ENCODE measurements around the gene ZNF195.
"Not testable (repeated sequence)": the region's sequence is repeated elsewhere in the genome, so short reads cannot be mapped to it uniquely, and the experiment has no call there.

Gene ZNF195

GRCh38 chr11:3404076-3404925, 25.4 kb upstream of the ZNF195 start:
- not testable (repeated sequence) for DNase-seq (ENCODE audit: insufficient read length, low spot score); FAIRE-seq

GRCh38 chr11:3402861-3403250, 23.9 kb upstream of the ZNF195 start:
- not testable (repeated sequence) for FAIRE-seq; DNase-seq (ENCODE audit: insufficient read length, low spot score)

GRCh38 chr11:3402181-3402860, 23.4 kb upstream of the ZNF195 start:
- not testable (repeated sequence) for FAIRE-seq

GRCh38 chr11:3401052-3401451, 22.1 kb upstream of the ZNF195 start:
- not testable (repeated sequence) for FAIRE-seq; DNase-seq (ENCODE audit: insufficient read length, low spot score)

More at GRCh38 chr11:3402181-3402860, 23.4 kb upstream of the ZNF195 start:
- DNase-seq (ENCODE audit: insufficient read length, low spot score), result not testable (repeated sequence)

- not testable (repeated sequence) for FAIRE-seq
Measured at GRCh38 chr11:3398509-3398908, 19.6 kb upstream of the ZNF195 start.

GRCh38 chr11:3398106-3398505, 19.2 kb upstream of the ZNF195 start:
- not testable (repeated sequence) for DNase-seq (ENCODE audit: insufficient read length, low spot score); FAIRE-seq

More at GRCh38 chr11:3398509-3398908, 19.6 kb upstream of the ZNF195 start:
- DNase-seq (ENCODE audit: insufficient read length, low spot score), result not testable (repeated sequence)

GRCh38 chr11:3397210-3397609, 18.3 kb upstream of the ZNF195 start:
- FAIRE-seq; DNase-seq (ENCODE audit: insufficient read length, low spot score): not testable (repeated sequence)

GRCh38 chr11:3395468-3395867, 16.5 kb upstream of the ZNF195 start:
- DNase-seq (ENCODE audit: insufficient read length, low spot score); FAIRE-seq: not testable (repeated sequence)

GRCh38 chr11:3394956-3395355, 16.0 kb upstream of the ZNF195 start:
- DNase-seq (ENCODE audit: insufficient read length, low spot score); FAIRE-seq: not testable (repeated sequence)

- not testable (repeated sequence) for DNase-seq (ENCODE audit: insufficient read length, low spot score); FAIRE-seq
Measured at GRCh38 chr11:3393450-3393849, 14.5 kb upstream of the ZNF195 start.

- FAIRE-seq (no peak), DNase-seq (ENCODE audit: insufficient read length, low spot score) (no peak)
- no peak for TF ChIP-seq POLR2A (IDR thresholded peaks at IDR 0.05; ENCODE audit: low read depth, low read length)
Measured at GRCh38 chr11:3382613-3383285, 3.8 kb upstream of the ZNF195 start.

GRCh38 chr11:3381794-3382193, 2.8 kb upstream of the ZNF195 start:
- DNase-seq (ENCODE audit: insufficient read length, low spot score), result no peak
- no peak for TF ChIP-seq POLR2A (IDR thresholded peaks at IDR 0.05; ENCODE audit: low read depth, low read length)
- no peak for FAIRE-seq

- no peak for FAIRE-seq
- no peak for TF ChIP-seq POLR2A (IDR thresholded peaks at IDR 0.05; ENCODE audit: low read depth, low read length)
- no peak for DNase-seq (ENCODE audit: insufficient read length, low spot score)
Measured at GRCh38 chr11:3380706-3381545, 2.0 kb upstream of the ZNF195 start.

- no peak for TF ChIP-seq POLR2A (IDR thresholded peaks at IDR 0.05; ENCODE audit: low read depth, low read length)
- FAIRE-seq (no peak), DNase-seq (ENCODE audit: insufficient read length, low spot score) (no peak)
Measured at GRCh38 chr11:3375552-3375951, 3.4 kb downstream of the ZNF195 start.

Data from H54 (cell line).